Lower leg skin (tissue), 4 donors: ENCODE measurements around the gene CCT7. TPM values are rescaled to one million over a fixed set of nuclear protein-coding genes. Genes with fewer than 3 reads are reported as not detected.

ENCODE experiments used
- DNase-seq, 2 donors: peaks; one replicate each; pipeline ENCODE4 v3.0.0-alpha.2; 2019; ENCODE audit warnings: low spot score in 2 of 2
- H3K4me3 ChIP-seq: fragments of 200-600 bp; sonication (generic); 2 replicates; pipeline ENCODE4 v1.5.1; 2017; ENCODE audit warnings: mild to moderate bottlenecking, low read depth; ENCODE audit not compliant: poor library complexity, severe bottlenecking
- CTCF ChIP-seq, 3 donors: fragments of 450-650 bp; IDR thresholded peaks; one replicate each; pipeline ENCODE4 v1.5.1; 2016; ENCODE audit warnings: antibody characterized with exemption in 3 of 3, mild to moderate bottlenecking in 3 of 3, moderate library complexity in 2 of 3
- POLR2A ChIP-seq, 2 donors: fragments of 450-650 bp; IDR thresholded peaks; one replicate each; pipeline ENCODE4 v1.6.1; 2016 to 2017; ENCODE audit warnings: antibody characterized with exemption in 2 of 2, mild to moderate bottlenecking in 1 of 2, moderate library complexity in 1 of 2
- WGBS, 2 donors: methylation state at CpG; one replicate each; pipeline ENCODE4 v1.1.5; 2018; 5-methylcytosine and 5-hydroxymethylcytosine counted together
- intact Hi-C: fragments of 100-400 bp; cut with DNase I; formaldehyde crosslinking; loops from one replicate; pipeline ENCODE4 v1.15.0; 2023; ENCODE audit warnings: low total_unique reads
- total RNA-seq, 4 donors: library from RNA; depleted of rRNA; stranded (reverse); fragments of >200 nt; gene quantifications; one replicate each; pipeline ENCODE4 v1.1.0, GENCODE V29; 2016

Gene CCT7
- total RNA-seq, 4 donors from 2014 or later, result 141 to 173 (median 156) TPM

GRCh38 chr2:73238976-73239375 lies 4.9 kb downstream of the CCT7 start:
- TF ChIP-seq CTCF (IDR thresholded peaks at IDR 0.05) (no peak), POLR2A (IDR thresholded peaks at IDR 0.05) (no peak)
- no peak overlapping the region for H3K4me3 ChIP-seq
- intact Hi-C loops, result no loop called here
- DNase-seq, result no peak
- WGBS, 2 donors, result 93 to 100% methylated on average over 1 of the region's 1 CpG

GRCh38 chr2:73239776-73240175 lies 5.7 kb downstream of the CCT7 start:
- TF ChIP-seq CTCF (IDR thresholded peaks at IDR 0.05), result no peak
- no peak for TF ChIP-seq POLR2A (IDR thresholded peaks at IDR 0.05)
- intact Hi-C loops, result no loop called here
- no peak overlapping the region for H3K4me3 ChIP-seq
- DNase-seq, result no peak
- 39 to 42% methylated on average over 3 of the region's 3 CpGs for WGBS, 2 donors

GRCh38 chr2:73243884-73244570 lies 9.9 kb downstream of the CCT7 start:
- no peak for TF ChIP-seq CTCF (IDR thresholded peaks at IDR 0.05)
- no peak overlapping the region for H3K4me3 ChIP-seq
- intact Hi-C loops, result no loop called here
- WGBS, 2 donors, result 19 to 22% methylated on average over 5 of the region's 5 CpGs
- DNase-seq, result no peak

GRCh38 chr2:73244580-73244979 lies 10.5 kb downstream of the CCT7 start:
- peak in 1 of 2 donors; percentile 4 for DNase-seq
- WGBS, 2 donors, result 88 to 90% methylated on average over 3 of the region's 3 CpGs
- TF ChIP-seq POLR2A (IDR thresholded peaks at IDR 0.05) (no peak), CTCF (IDR thresholded peaks at IDR 0.05) (no peak)
- intact Hi-C loops, result no loop called here
- H3K4me3 ChIP-seq, result no peak overlapping the region

- TF ChIP-seq POLR2A (IDR thresholded peaks at IDR 0.05) (no peak), CTCF (IDR thresholded peaks at IDR 0.05) (no peak)
- intact Hi-C loops, result no loop called here
- WGBS, 2 donors, result 82 to 86% methylated on average over 3 of the region's 3 CpGs
Measured at GRCh38 chr2:73246850-73247249, 12.7 kb downstream of the CCT7 start.

GRCh38 chr2:73249636-73250035 lies 15.5 kb downstream of the CCT7 start:
- peak in 1 of 2 donors; percentile 80 for DNase-seq
- intact Hi-C loops, result no loop called here
- no peak overlapping the region for H3K4me3 ChIP-seq
- no peak for TF ChIP-seq POLR2A (IDR thresholded peaks at IDR 0.05)
- WGBS, 2 donors, result 85 to 86% methylated on average over 9 of the region's 9 CpGs

More at GRCh38 chr2:73246850-73247249, 12.7 kb downstream of the CCT7 start:
- no peak overlapping the region for H3K4me3 ChIP-seq
- no peak for DNase-seq
